GM18498 (cell line): ENCODE data around the gene PPARA.

Source experiments
- ATAC-seq: cut with Tn5 transposase; IDR thresholded peaks from one replicate; pipeline ENCODE4 v1.9.1; 2021; ENCODE audit warnings: mild to moderate bottlenecking, moderate library complexity; ENCODE audit not compliant: unreplicated experiment

The PPARA gene

DNA sequence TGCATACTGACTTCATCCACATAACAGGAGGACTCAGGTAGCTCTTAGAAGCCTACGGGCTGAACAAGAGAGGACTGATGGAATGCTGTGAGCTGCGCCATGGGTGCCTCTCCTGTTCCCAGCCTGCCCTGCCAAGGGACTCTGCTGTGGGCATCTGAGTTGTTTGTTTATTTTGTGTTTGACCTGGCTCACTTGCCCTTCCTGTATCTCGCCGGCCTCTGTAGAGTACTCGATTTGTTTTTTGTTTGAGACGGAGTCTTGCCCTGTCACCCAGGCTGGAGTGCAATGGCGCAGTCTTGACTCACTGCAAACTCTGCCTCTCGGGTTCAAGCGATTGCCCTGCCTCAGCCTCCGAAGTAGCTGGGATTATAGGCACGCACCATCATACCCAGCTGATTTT, 119.2 kb downstream of the PPARA start:
- ATAC-seq: no peak

DNA sequence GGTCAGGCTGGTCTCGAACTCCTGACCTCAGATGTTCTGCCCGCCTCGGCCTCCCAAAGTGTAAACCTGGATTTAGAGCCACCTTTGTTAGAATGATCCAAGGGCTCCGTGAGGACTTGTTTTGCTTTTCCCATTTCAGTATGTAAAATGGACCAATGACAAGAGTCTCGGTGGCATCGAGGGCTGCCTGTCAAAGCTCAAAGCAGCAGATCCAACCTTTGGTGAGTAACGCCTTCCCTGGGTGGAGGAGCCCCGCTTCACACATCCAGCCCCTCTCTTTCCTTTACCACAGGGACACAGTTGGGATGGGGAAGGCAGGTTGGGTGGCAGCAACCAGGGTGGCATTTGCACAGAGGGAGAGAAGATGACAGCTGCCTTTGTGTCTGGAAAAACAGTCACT, 121.9 kb downstream of the PPARA start:
- no peak for ATAC-seq

DNA sequence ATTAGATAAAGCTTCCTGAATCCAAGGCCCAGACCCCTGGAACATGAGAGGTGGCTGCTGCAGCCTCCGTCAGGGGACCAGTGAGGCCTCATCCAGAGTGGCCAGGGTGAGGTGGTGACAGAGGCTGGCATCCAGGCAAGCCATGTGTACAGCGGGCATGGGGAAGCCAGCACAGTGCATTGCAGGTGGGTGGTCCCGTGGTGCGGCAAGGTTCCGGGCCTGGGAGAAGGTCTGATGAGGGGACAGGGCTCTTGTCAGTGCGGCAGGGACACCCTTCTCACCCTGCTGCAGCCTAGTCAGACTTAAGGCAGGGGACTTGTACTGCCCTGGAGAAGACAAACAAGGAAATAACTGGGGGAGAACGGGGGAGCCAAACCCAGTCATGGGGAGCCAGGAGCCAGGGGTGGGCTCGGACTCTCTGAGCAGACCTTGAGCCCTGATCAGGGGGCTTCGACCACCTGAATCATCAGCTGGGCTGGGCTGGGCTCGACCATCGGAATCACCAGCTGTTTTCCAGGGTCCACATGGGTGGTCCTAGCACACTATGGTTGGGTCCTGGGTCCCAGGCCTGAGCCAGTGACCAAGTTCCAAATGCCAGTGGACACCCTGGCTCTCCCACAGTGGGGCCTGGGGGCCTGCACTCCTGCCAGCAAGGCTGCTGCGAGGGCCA, 122.6 kb downstream of the PPARA start:
- no peak for ATAC-seq

DNA sequence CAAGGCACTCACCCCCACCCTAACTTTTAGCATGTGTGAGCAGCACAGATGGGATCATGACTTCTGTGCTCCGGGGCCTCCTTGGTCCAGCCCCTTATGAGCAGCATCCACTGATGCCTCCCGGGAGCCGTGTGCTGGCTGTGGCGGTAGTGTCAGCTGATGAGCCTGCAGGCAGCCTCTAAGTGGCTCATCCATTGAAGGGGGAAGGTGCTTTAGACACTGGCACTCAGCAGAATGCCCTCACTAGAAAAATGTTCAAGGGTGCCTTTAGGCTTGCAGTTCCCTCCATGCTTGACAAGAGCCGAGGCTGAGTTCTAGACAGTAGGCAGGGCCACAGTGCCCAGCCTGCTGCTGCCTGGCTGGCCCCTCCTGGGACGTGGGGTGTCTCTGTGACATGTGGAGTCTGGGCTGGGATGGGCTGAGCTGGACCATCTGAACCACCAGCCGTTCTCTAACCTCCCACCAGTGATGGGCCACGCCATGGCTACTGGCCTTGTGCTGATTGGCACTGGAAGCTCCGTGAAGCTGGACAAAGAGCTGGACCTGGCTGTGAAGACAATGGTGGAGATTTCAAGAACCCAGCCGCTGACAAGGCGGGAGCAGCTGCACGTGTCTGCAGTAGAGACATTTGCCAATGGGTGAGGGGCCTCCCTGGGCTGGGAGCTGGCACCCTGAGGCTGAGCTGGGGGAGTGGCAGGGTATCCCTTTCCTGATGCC, 123.3 kb downstream of the PPARA start:
- ATAC-seq: no peak

DNA sequence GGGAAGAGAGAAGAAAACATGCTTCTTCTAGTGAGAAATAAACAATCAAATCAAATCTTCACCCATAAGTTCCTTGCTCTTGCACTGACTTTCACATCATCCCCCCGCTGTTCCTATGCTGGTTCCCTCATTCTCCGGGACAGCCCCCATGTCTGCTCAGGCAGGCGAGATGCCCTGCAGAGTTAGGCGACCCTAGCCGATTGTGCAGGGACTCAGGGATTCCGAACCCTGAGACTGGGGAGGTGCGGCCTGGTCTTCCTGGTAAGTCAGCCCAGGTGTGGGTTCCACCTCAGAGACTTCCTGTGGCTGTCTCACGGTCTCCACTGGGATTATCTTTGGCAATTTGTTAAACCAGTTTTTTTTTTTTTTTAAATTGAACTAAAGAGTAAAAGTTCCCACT, 124.1 kb downstream of the PPARA start:
- no peak for ATAC-seq

DNA sequence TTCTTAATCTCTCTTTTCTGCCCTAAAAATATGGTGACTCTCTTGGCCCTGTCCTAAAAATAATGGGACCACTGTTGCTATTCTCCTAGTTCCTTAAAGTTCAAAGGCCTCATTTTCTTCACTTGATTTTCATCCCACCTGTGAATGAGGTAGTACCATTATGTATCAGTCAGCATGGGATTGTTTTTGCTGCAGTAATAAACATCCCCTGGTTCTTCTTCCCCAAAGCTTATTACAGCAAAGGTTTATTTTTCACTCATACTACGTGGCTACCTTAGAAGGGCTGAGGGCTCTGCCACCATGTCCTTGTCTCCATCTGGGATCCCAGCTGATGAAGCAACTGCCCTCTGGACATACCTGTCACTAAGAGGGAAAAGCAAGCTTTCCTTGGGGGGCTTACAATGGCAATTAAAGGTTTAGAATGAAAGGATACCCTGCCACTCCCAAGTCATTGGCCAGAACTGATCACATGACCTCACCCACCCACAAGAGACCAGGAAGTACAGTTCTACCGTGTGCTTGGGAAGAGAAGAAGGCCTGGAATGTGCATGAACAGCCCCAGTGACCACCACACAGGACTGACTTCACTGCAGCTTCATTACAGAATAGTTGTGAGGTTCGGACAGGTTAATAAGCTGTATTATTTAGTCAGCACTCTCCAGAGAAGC, 125.3 kb downstream of the PPARA start:
- no peak for ATAC-seq

DNA sequence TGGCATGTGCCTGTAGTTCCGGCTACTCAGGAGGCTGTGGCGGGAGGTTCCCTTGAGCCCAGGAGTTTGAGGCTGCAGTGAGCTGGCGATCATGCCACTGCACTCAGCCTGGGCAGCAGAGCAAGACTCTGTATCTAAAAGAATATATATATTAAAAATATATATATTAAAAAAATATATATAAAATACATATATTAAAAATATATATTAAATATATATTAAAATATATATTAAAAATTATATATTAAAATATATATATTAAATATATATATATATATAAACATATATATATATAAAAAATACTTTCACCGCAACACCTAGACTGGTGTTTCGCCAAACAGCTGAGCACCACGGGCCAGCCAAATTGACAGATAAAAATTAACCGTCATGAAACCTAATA, 126.2 kb downstream of the PPARA start:
- no peak for ATAC-seq

DNA sequence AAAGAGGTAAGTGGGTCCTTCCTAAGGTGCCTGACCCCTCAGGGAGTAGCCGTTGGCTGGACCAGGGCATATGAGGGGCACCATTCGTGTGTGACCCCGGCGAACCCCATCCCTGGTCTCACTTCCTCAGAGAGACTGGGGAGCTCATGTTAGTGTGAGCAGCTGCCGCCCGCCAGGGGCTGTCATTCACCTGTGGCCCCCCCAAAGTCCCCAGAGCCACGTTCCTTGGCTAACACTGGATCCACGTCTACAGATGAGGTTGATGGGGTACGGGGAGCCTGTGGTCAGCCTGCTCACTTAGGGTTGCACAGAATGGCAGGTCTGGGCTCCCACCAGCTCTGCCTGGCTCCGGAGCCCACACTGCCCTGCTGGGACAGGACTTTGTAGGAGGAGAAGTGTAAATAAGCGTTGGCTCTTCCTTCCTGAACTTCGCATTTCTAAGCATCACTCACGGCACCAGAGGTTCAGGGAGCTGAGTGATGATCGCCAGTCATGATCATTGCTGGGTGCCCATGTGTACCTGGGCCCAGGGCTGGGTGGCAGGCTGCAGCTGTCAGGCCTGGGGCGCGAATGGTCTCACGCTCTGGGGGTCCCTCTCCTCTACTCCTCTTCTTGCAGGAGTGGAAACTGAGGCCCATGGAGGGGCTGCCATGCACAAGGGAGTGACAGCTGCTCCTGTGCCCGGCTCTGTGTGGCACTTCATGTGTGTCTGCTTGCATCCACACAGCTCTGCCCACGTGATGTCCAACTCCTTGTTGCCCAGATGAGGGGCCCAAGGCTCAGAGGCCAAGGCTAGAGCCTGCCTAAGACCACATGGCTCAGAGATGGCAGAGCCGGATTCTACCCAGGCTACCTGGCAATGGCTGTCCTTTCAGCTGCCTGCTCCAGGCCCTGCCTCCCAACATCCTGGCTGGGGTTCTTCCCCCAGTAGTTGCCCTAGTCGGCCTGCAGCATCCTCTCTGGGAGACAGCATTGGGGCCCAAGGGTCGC, 128.6 kb downstream of the PPARA start:
- no peak for ATAC-seq

DNA sequence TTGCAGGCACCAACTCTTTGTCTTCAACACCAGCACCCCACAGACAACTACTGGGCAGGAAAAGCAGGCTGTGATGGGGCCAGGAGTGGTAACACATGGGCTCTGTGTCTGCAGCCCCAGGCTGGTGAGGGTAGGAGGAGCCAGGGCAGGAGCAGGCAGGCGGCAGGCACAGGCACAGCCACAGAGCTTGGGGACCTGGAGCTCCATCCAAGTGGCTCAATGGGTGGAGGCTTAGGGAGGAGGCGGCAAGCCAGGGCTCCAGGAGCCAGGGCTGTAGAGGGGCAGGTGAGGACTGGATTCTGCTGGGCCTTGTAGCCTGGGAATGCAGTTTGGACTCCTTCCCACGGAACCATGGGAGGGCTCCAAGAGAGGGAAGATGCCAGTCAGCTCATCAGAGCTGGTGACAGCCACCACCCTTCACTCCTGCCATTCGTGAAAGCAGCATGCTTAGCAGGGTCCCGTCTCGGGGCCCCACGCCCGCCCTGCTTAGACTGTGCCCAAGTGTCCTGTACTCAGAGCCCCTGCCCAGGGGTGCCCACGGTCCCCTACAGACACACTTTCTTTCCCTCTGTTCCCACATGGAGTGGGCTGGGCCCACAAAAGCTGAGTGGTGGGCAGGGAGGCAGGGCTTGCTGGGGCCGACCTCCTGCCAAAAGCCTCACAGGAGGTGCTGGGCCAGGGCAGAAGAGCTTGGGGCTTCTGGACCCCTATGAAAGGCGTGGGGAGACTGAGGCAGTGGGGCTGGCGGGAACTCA, 129.9 kb downstream of the PPARA start:
- ATAC-seq: no peak

DNA sequence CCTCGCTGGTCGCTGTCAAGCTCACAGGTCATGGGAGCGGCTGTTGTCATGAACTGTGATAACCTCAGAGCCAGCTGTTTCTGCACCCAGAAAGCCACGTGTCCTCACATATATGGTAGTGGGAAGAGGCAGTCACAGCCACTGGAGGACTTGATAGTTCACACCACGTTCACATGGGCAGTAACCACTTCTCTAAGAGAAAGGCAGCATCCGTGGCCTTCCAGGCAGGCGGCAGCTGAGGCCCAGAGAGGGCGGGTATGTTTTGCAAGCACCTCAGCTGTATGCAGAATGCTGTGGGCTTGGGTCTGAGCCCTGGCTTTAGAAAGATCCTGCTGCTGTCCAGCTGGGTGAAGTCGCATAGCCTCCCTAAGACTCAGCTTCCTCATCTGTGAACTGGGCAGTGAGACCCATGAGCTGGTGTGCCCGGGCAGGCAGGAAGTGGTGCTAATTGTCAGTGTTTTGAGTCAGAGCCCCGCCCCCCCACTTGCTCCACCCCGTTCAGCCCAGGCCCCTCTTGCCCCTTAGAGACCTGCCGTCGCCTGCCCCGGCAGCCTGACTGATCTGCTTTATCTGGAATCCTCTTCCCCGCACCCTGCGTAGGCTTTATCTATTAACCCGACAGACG, 130.8 kb downstream of the PPARA start:
- peak; percentile 62 for ATAC-seq

DNA sequence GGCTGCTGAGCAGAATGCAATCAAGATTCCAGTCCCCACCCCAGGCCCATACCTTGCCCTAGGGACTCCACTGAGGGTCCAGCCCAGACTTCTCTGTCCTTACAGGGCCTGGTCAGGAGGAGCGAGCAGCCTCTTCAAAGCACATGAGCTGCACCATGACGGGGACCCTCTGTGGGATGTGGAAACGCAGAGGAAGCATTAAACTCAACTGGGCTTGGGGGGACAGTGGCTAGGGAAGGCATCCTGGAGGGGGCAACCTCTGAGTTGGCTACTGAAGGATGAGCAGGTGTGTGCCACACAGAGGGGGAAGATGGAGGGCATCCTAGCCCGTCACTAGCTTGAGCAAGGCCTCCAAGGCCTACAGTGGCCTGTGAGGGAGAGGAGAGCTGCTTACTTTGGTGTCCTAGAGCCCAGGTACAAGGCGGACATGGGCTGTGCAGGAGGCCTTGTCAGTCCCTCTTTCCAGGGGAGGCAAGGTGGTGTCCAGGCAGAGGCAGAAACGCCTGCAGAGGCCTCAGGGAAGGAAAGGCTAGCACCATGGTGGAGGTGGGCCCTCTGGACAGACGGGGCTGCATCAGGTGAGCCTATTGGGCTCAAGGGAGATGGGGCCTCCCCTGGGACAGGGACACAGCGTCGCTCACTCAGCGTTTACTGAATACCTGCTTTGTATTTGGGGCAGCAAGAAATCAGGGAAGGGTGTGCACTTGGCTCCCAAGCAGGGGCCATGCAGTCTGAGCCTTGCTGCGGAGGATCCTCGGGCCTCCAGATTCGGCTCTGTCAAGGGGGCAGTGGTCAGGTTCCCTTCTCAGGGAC, 131.7 kb downstream of the PPARA start:
- no peak for ATAC-seq

DNA sequence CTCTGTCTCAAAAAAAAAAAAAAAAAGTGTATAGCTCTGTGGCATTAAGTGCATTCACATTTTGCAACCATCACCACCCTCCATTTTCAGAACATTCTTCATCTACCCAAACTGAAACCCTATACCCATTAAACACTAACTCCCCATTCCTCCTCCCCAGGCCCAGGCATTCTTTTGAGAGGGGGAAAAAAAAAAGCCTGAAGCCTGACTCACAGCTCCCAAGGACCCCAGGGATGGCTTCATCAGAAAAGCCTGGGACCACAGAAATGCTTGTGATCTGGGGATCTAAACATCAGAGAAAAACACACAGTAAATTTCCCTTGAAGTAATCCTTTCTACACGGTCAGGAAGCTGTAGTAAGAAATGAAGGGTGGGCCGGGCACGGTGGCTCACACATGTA, 135.7 kb downstream of the PPARA start:
- no peak for ATAC-seq

DNA sequence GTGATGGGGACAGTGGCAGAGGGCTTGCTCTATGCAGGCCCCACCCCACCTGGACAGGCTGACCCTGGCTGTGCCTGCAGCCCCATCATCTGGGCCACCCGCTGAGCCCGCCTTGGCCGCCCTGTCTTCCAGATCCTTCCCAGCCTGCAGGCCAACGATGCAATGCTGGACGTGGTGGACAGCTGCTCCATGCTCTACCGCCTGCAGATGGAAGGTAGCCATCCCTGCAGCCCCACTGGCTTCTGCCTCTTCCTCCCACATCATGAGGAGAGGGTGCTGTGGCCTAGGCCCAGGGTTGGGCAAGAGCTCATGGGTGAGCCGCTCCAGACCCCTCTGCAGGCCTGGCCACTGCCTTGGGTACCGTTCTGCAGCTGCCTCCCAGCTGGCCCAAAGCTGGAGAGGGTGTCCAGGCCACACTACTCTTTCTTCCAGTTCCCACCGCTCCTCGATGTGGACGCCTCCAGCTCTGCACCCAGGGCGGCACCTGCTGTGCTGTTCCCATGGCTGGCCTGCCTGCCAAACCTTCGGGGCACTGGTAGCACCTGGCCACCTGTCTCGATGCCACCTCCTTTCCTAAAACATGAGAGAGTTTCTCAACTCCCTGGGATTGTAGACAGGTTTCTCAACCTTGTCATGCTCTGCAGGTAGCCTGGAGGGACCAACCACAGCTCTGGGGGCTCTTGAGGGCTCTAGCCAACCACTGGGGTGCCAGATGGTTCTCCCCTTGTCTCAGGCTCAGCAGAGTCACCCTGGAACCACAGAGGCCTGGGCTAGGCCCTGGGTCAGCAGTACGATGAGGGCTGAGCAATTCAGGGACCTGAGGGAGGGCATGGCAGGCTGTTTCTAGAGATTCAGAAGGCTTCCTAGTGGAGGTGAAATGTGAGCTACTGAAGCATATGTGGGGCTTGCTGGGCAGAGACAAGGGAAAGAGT, 136.9 kb downstream of the PPARA start:
- ATAC-seq: no peak

DNA sequence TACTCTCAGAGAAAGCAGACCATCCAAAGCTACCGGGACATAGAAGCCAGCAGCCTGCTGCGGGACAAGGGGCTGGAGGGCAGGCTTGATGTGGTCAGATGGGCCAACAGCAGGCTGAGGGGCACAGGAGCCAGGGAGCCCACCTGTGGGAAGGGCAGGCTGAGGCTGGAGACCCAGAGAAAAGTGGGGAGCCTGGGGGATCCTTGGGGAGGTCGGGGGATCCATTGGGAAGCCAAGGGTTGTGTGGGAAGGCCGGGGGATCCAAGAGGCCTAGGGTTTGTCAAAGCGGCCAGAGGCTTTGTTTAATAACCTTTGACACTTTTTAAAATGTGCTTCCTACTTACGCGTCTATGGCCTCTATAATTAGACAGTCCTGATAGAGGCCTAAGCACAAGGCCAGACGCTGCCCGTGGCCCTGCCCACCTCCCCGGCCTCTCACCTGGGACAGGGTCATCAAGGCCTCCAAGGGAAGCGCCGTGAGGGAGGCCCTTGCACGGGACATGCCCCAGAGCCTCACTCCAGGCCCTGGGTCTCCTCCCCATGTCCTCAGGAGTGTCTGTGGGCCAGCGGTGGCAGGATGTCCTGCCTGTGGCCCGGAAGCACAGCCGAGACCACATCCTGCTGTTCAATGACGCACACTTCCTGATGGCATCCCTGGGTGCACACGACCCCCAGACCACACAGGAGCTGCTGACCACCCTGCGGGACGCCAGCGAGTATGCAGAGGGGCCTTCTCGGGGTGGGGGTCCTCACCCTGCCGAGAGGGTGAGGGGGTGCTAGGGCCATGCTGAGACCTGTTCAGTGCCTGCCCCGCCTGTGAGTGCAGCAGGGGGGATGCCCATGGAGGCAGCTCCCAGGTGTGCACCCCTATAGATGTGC, 137.8 kb downstream of the PPARA start:
- peak; percentile 80 for ATAC-seq

DNA sequence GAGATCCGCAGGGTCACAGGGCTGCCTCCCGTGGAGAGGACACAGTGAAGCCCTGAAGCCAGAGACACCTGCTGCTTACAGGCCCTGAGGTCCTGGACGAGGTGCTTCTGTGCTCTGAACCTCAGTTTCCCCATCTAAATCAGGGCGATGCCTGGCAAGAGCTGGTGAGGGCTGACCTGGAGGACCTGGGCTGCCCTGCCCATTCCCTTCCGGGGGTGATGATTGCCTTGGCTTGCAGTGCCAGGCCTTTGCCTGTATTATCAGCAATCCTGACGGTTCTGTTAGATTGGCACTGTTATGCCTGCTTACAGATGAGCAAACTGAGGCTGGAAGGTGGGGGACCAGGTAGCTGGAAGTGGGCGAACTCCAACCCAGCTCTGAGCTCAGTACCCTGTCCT, 138.5 kb downstream of the PPARA start:
- no peak for ATAC-seq

DNA sequence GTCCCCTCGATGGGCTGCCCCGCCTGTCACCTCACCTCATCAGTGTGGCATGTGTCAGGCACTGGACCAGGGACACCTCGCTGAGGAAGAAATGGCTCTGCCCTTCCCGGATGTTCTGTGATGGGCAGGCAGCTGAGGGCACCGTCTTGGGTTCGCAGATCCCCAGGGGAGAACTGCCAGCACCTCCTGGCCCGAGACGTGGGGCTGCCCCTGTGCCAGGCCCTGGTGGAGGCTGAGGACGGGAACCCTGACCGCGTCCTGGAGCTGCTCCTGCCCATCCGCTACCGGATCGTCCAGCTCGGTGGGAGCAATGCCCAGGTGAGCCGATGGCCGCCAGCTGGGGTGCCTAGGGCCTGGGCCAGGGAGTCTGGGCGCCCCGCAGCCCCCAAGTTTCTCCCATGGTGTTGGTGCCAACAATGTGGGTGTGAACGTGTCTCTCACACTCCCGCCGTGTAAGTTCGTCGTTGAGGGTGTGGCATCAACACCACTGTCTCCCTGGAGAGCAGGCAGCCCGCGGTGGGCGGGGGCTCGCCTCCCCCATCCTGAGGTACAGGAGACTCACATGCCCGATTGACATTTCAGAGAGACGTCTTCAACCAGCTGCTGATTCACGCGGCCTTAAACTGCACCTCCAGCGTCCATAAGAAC, 139.0 kb downstream of the PPARA start:
- ATAC-seq: no peak
